Measurements from ENCODE around the gene UBR2.
"Not testable (repeated sequence)": the region's sequence is repeated elsewhere in the genome, so short reads cannot be mapped to it uniquely, and the experiment has no call there.

Gene UBR2

GRCh38 chr6:42664718-42665117 is 100.9 kb downstream of the UBR2 start:
- peaks cover 69% of the 10 kb centered on the region for H3K36me3 ChIP-seq (ENCODE audit: insufficient read depth, low read length)
- no peak overlapping the region for H3K4me3 ChIP-seq (ENCODE audit: low read depth in 1 of 2, low read length in 2 of 2)
- H3K9me3 ChIP-seq (ENCODE audit: insufficient read depth, low read length, severe bottlenecking) = no peaks in the 10 kb centered on the region
- no peak overlapping the region for H3K9ac ChIP-seq (ENCODE audit: low read depth, low read length)
- no peaks in the 10 kb centered on the region for H3K4me1 ChIP-seq (ENCODE audit: insufficient read depth, low read length)
- no peak overlapping the region for H3K4me2 ChIP-seq (ENCODE audit: insufficient read depth, low read length)
- no peak overlapping the region for H2AFZ ChIP-seq (ENCODE audit: low read depth, low read length)
- no peaks in the 10 kb centered on the region for H3K79me2 ChIP-seq (ENCODE audit: insufficient read depth, low read length)
- no peak overlapping the region for H3K27ac ChIP-seq (ENCODE audit: low read length)
- DNase-seq (no peak), ATAC-seq (ENCODE audit: insufficient read depth, low read depth) (no peak)
- H4K20me1 ChIP-seq (ENCODE audit: insufficient read depth, low read length) = no peaks in the 10 kb centered on the region
- no peaks in the 10 kb centered on the region for H3K27me3 ChIP-seq (ENCODE audit: insufficient read depth, low read length, poor library complexity)
- TF ChIP-seq CTCF (IDR thresholded peaks at IDR 0.05; ENCODE audit: borderline replicate concordance, extremely low read depth, low read length, poor library complexity, severe bottlenecking) = no peak
- TF ChIP-seq EZH2 (IDR thresholded peaks at IDR 0.05; ENCODE audit: borderline replicate concordance, low read depth, low read length, severe bottlenecking) = no peak

- H3K4me2 ChIP-seq (ENCODE audit: insufficient read depth, low read length); H3K9me3 ChIP-seq (ENCODE audit: insufficient read depth, low read length, severe bottlenecking); H3K4me1 ChIP-seq (ENCODE audit: insufficient read depth, low read length); ATAC-seq (ENCODE audit: insufficient read depth, low read depth); H3K79me2 ChIP-seq (ENCODE audit: insufficient read depth, low read length); H3K4me3 ChIP-seq (ENCODE audit: low read depth in 1 of 2, low read length in 2 of 2); H3K27me3 ChIP-seq (ENCODE audit: insufficient read depth, low read length, poor library complexity); H3K27ac ChIP-seq (ENCODE audit: low read length); H3K9ac ChIP-seq (ENCODE audit: low read depth, low read length); DNase-seq; H4K20me1 ChIP-seq (ENCODE audit: insufficient read depth, low read length); H2AFZ ChIP-seq (ENCODE audit: low read depth, low read length): not testable (repeated sequence)
- H3K36me3 ChIP-seq (ENCODE audit: insufficient read depth, low read length) = peaks cover 97% of the 10 kb centered on the region
Measured at GRCh38 chr6:42674368-42674767, 110.5 kb downstream of the UBR2 start.

GRCh38 chr6:42674780-42675179 is 111.0 kb downstream of the UBR2 start:
- Histone ChIP-seq H3K9ac (ENCODE audit: low read depth, low read length) (no peak overlapping the region), H3K79me2 (ENCODE audit: insufficient read depth, low read length) (no peaks in the 10 kb centered on the region), H2AFZ (ENCODE audit: low read depth, low read length) (no peak overlapping the region), H3K27me3 (ENCODE audit: insufficient read depth, low read length, poor library complexity) (no peaks in the 10 kb centered on the region), H3K9me3 (ENCODE audit: insufficient read depth, low read length, severe bottlenecking) (no peaks in the 10 kb centered on the region), H3K27ac (ENCODE audit: low read length) (no peak overlapping the region), H3K4me2 (ENCODE audit: insufficient read depth, low read length) (no peak overlapping the region), H3K4me1 (ENCODE audit: insufficient read depth, low read length) (no peaks in the 10 kb centered on the region), H3K4me3 (ENCODE audit: low read depth in 1 of 2, low read length in 2 of 2) (no peak overlapping the region), H4K20me1 (ENCODE audit: insufficient read depth, low read length) (no peaks in the 10 kb centered on the region), H3K36me3 (ENCODE audit: insufficient read depth, low read length) (peaks cover 97% of the 10 kb centered on the region)
- no peak for DNase-seq
- no peak for ATAC-seq (ENCODE audit: insufficient read depth, low read depth)
- TF ChIP-seq CTCF (IDR thresholded peaks at IDR 0.05; ENCODE audit: borderline replicate concordance, extremely low read depth, low read length, poor library complexity, severe bottlenecking) (no peak), EZH2 (IDR thresholded peaks at IDR 0.05; ENCODE audit: borderline replicate concordance, low read depth, low read length, severe bottlenecking) (no peak)

GRCh38 chr6:42679358-42679757 is 115.5 kb downstream of the UBR2 start:
- DNase-seq (no peak), ATAC-seq (ENCODE audit: insufficient read depth, low read depth) (no peak)
- Histone ChIP-seq H3K27me3 (ENCODE audit: insufficient read depth, low read length, poor library complexity) (no peaks in the 10 kb centered on the region), H3K36me3 (ENCODE audit: insufficient read depth, low read length) (peaks cover 93% of the 10 kb centered on the region), H3K4me3 (ENCODE audit: low read depth in 1 of 2, low read length in 2 of 2) (no peak overlapping the region), H4K20me1 (ENCODE audit: insufficient read depth, low read length) (no peaks in the 10 kb centered on the region), H3K9me3 (ENCODE audit: insufficient read depth, low read length, severe bottlenecking) (no peaks in the 10 kb centered on the region), H3K79me2 (ENCODE audit: insufficient read depth, low read length) (no peaks in the 10 kb centered on the region), H2AFZ (ENCODE audit: low read depth, low read length) (no peak overlapping the region), H3K9ac (ENCODE audit: low read depth, low read length) (no peak overlapping the region), H3K4me1 (ENCODE audit: insufficient read depth, low read length) (no peaks in the 10 kb centered on the region), H3K27ac (ENCODE audit: low read length) (no peak overlapping the region), H3K4me2 (ENCODE audit: insufficient read depth, low read length) (no peak overlapping the region)
- TF ChIP-seq EZH2 (IDR thresholded peaks at IDR 0.05; ENCODE audit: borderline replicate concordance, low read depth, low read length, severe bottlenecking) = no peak
- TF ChIP-seq CTCF (IDR thresholded peaks at IDR 0.05; ENCODE audit: borderline replicate concordance, extremely low read depth, low read length, poor library complexity, severe bottlenecking) = no peak
